H4 (cell line): Measurements from ENCODE around the gene TPGS1. TPM values are rescaled to one million over a fixed set of nuclear protein-coding genes. Genes with fewer than 3 reads are reported as not detected.

ENCODE experiments used
- DNase-seq: peaks from one replicate; pipeline ENCODE4 v3.0.0-alpha.2; 2015; ENCODE audit warnings: low spot score
- total RNA-seq: library from RNA; depleted of rRNA; stranded (reverse); fragments of >200 nt; shearing (Covaris generic); gene quantifications from 2 replicates; pipeline ENCODE4 v1.2.3, GENCODE V29; 2014

The TPGS1 gene
- total RNA-seq, 1 experiment from 2014 or later = 28.3 TPM

- DNase-seq = no peak
Observed at GRCh38 chr19:539429-540030, 32.2 kb downstream of the TPGS1 start.

GRCh38 chr19:540867-541637 is 33.8 kb downstream of the TPGS1 start:
- DNase-seq = no peak

- no peak for DNase-seq
Observed at GRCh38 chr19:541699-542098, 34.4 kb downstream of the TPGS1 start.

- DNase-seq = no peak
Observed at GRCh38 chr19:542173-542866, 35.0 kb downstream of the TPGS1 start.

- DNase-seq = no peak
Observed at GRCh38 chr19:543910-544608, 36.8 kb downstream of the TPGS1 start, which contains the start of gene GZMM. Gene GZMM, plus strand, starts transcription at chr19:544053. Its CDS starts 19 bp downstream, at chr19:544072.

- no peak for DNase-seq
Observed at GRCh38 chr19:547117-547516, 39.8 kb downstream of the TPGS1 start.

GRCh38 chr19:547836-548720 is 40.8 kb downstream of the TPGS1 start:
- no peak for DNase-seq

GRCh38 chr19:548886-549830 is 41.9 kb downstream of the TPGS1 start:
- no peak for DNase-seq

GRCh38 chr19:554817-555216 is 47.5 kb downstream of the TPGS1 start:
- DNase-seq = no peak

- no peak for DNase-seq
Observed at GRCh38 chr19:555474-555808, 48.1 kb downstream of the TPGS1 start.

- no peak for DNase-seq
Observed at GRCh38 chr19:556611-557382, 49.5 kb downstream of the TPGS1 start.

GRCh38 chr19:558770-559439 is 51.6 kb downstream of the TPGS1 start:
- no peak for DNase-seq

- DNase-seq = no peak
Observed at GRCh38 chr19:560121-560520, 52.8 kb downstream of the TPGS1 start.

GRCh38 chr19:566403-566802 is 59.1 kb downstream of the TPGS1 start:
- DNase-seq = no peak

- no peak for DNase-seq
Observed at GRCh38 chr19:566844-567243, 59.5 kb downstream of the TPGS1 start.

- DNase-seq = no peak
Observed at GRCh38 chr19:567296-567900, 60.1 kb downstream of the TPGS1 start.
